Fibroblast of skin of abdomen (primary cell): Measurements from ENCODE around the gene RAB41.
"Not testable (repeated sequence)": the region's sequence is repeated elsewhere in the genome, so short reads cannot be mapped to it uniquely, and the experiment has no call there.

Source experiments
- DNase-seq: peaks from one replicate; pipeline ENCODE4 v3.0.0-alpha.2; 2013

RAB41 gene

GRCh38 chrX:70289793-70290770 is 8.1 kb downstream of the RAB41 start, which contains the start of the genes KIF4A and PDZD11:
KIF4A (plus strand) TSS chrX:70290104; CDS start chrX:70290459, 355 bp downstream.
PDZD11 (minus strand) TSS chrX:70289927; CDS start chrX:70289341, 586 bp downstream.
- DNase-seq, result peak; percentile 79

GRCh38 chrX:70292788-70293187 is 10.8 kb downstream of the RAB41 start:
- DNase-seq, result no peak

GRCh38 chrX:70293621-70294020 is 11.6 kb downstream of the RAB41 start:
- DNase-seq, result no peak

GRCh38 chrX:70301716-70302115 is 19.7 kb downstream of the RAB41 start:
- no peak for DNase-seq

- peak; percentile 71 for DNase-seq
These were observed 31.5 kb downstream of the RAB41 start for GRCh38 chrX:70313503-70313902.

- DNase-seq, result no peak
These were observed 40.8 kb downstream of the RAB41 start for GRCh38 chrX:70322784-70323183.

- DNase-seq, result not testable (repeated sequence)
These were observed 41.7 kb downstream of the RAB41 start for GRCh38 chrX:70323628-70324027.

GRCh38 chrX:70324326-70324725 is 42.4 kb downstream of the RAB41 start:
- peak; percentile 0 for DNase-seq

GRCh38 chrX:70331161-70331560 is 49.2 kb downstream of the RAB41 start:
- peak; percentile 28 for DNase-seq

GRCh38 chrX:70332600-70332999 is 50.6 kb downstream of the RAB41 start:
- DNase-seq, result no peak
